Fibroblast of lung (primary cell): Measurements from ENCODE around the gene TMEM178A. TPM values are rescaled to one million over a fixed set of nuclear protein-coding genes. Genes with fewer than 3 reads are reported as not detected.

Source experiments
- DNase-seq, 2 donors: peaks; one replicate each; pipeline versions ENCODE4 v3.0.0 to v3.0.0-alpha.2; 2010; ENCODE audit warnings: low read depth in 2 of 2
- H2AFZ ChIP-seq: 2 replicates; pipeline ENCODE4 v1.5.1; 2012; ENCODE audit warnings: low read length, control low read depth, inconsistent platforms
- H3K27ac ChIP-seq: 2 replicates; pipeline ENCODE4 v1.5.1; 2011; ENCODE audit warnings: low read length, control low read depth; ENCODE audit not compliant: insufficient read depth
- H3K27me3 ChIP-seq: 2 replicates; pipeline ENCODE4 v1.5.1; 2011; ENCODE audit warnings: mild to moderate bottlenecking, low read length; ENCODE audit not compliant: control insufficient read depth, insufficient read depth
- H3K36me3 ChIP-seq: 2 replicates; pipeline ENCODE4 v1.5.1; 2011; ENCODE audit warnings: low read length; ENCODE audit not compliant: control insufficient read depth, insufficient read depth
- H3K4me1 ChIP-seq: 2 replicates; pipeline ENCODE4 v1.5.1; 2011; ENCODE audit warnings: low read length; ENCODE audit not compliant: control insufficient read depth, insufficient read depth; ENCODE audit errors: extremely low read depth
- H3K4me2 ChIP-seq: 2 replicates; pipeline ENCODE4 v1.5.1; 2011; ENCODE audit warnings: low read length, control low read depth; ENCODE audit not compliant: insufficient read depth; ENCODE audit errors: extremely low read depth
- H3K4me3 ChIP-seq, 4 experiments: fragments of 200-600 bp in 1 of 4; sonication (generic) in 1 of 4; replicated peaks in 1 of 4; 2 replicates each; pipeline ENCODE4 v1.5.1; 2011 to 2016; ENCODE audit warnings: low read length in 4 of 4, low read depth in 3 of 4, mild to moderate bottlenecking in 3 of 4, control low read depth in 2 of 4, inconsistent platforms in 1 of 4, mixed read lengths in 1 of 4; ENCODE audit not compliant: insufficient read depth in 1 of 4; ENCODE audit errors: control extremely low read depth in 1 of 4
- H3K79me2 ChIP-seq: 2 replicates; pipeline ENCODE4 v1.5.1; 2012; ENCODE audit warnings: mild to moderate bottlenecking, low read length, inconsistent platforms; ENCODE audit not compliant: control insufficient read depth, insufficient read depth
- H3K9ac ChIP-seq: 2 replicates; pipeline ENCODE4 v1.5.1; 2011; ENCODE audit warnings: mild to moderate bottlenecking, low read length, control low read depth; ENCODE audit not compliant: insufficient read depth
- H3K9me3 ChIP-seq: 2 replicates; pipeline ENCODE4 v1.5.1; 2012; ENCODE audit warnings: low read depth, low read length; ENCODE audit not compliant: control insufficient read depth, insufficient read depth
- H4K20me1 ChIP-seq: 2 replicates; pipeline ENCODE4 v1.5.1; 2011; ENCODE audit warnings: low read length; ENCODE audit not compliant: control insufficient read depth, insufficient read depth; ENCODE audit errors: extremely low read depth
- CTCF ChIP-seq, 2 donors: IDR thresholded peaks in 1 of 2; conservative IDR thresholded peaks in 1 of 2; 1 replicate in 1 of 2; 2 replicates in 1 of 2; pipeline ENCODE4 v1.5.1; 2011 to 2012; ENCODE audit warnings: low read length in 2 of 2, control low read depth in 1 of 2, inconsistent platforms in 1 of 2, low read depth in 1 of 2, mild to moderate bottlenecking in 1 of 2
- EZH2 ChIP-seq: IDR thresholded peaks from 2 replicates; pipeline ENCODE4 v1.5.1; 2012; ENCODE audit warnings: low read length, control low read depth, mild to moderate bottlenecking; ENCODE audit errors: missing control alignments
- polyA plus RNA-seq, 2 donors: library from polyadenylated mRNA; depleted of rRNA in 1 of 2; stranded (reverse) in 1 of 2; unstranded in 1 of 2; fragments of >200 nt; gene quantifications; 2 replicates each; pipeline ENCODE4 v1.2.1, GENCODE V29; 2011 to 2012; ENCODE audit warnings: missing spikeins in 1 of 2
- total RNA-seq: library from RNA; depleted of rRNA; stranded (reverse); fragments of >200 nt; gene quantifications from 2 replicates; pipeline ENCODE4 v1.2.1, GENCODE V29; 2014

TMEM178A gene
- total and polyA plus RNA-seq, 2 donors (not counting 1 experiment from before 2014, with no cell fraction given): 1.5 to 6.9 TPM

- no peak overlapping the region for H3K4me2 ChIP-seq
- H3K27ac ChIP-seq: no peak overlapping the region
- no peak overlapping the region for H2AFZ ChIP-seq
- no peaks in the 10 kb centered on the region for H4K20me1 ChIP-seq
- peaks cover 2% of the 10 kb centered on the region for H3K27me3 ChIP-seq
- TF ChIP-seq EZH2: no peak
- no peaks in the 10 kb centered on the region for H3K79me2 ChIP-seq
- H3K9ac ChIP-seq: no peak overlapping the region
- H3K4me1 ChIP-seq: no peaks in the 10 kb centered on the region
- no peak for DNase-seq
- H3K9me3 ChIP-seq: no peaks in the 10 kb centered on the region
- no peaks in the 10 kb centered on the region for H3K36me3 ChIP-seq
- H3K4me3 ChIP-seq: no peak overlapping the region
Observed at GRCh38 chr2:39683022-39683699, 17.4 kb downstream of the TMEM178A start.

- Histone ChIP-seq H3K4me3 (no peak overlapping the region), H3K36me3 (no peaks in the 10 kb centered on the region), H3K79me2 (no peaks in the 10 kb centered on the region), H3K9ac (no peak overlapping the region), H3K27me3 (no peaks in the 10 kb centered on the region), H3K4me1 (no peaks in the 10 kb centered on the region), H2AFZ (no peak overlapping the region), H4K20me1 (no peaks in the 10 kb centered on the region), H3K4me2 (no peak overlapping the region), H3K9me3 (no peaks in the 10 kb centered on the region), H3K27ac (no peak overlapping the region)
- TF ChIP-seq EZH2 (no peak), CTCF (conservative IDR thresholded peaks at IDR 0.05 in 1 of 2, IDR thresholded peaks at IDR 0.05 in 1 of 2; ENCODE audit: low read depth in 1 of 2, low read length in 2 of 2) (no peak)
- no peak for DNase-seq
Observed at GRCh38 chr2:39684464-39684863, 18.7 kb downstream of the TMEM178A start.

- Histone ChIP-seq H3K9me3 (no peaks in the 10 kb centered on the region), H3K27me3 (no peaks in the 10 kb centered on the region), H4K20me1 (no peaks in the 10 kb centered on the region), H3K36me3 (no peaks in the 10 kb centered on the region), H3K79me2 (no peaks in the 10 kb centered on the region), H3K4me2 (no peak overlapping the region), H2AFZ (no peak overlapping the region), H3K4me1 (no peaks in the 10 kb centered on the region), H3K27ac (no peak overlapping the region), H3K9ac (no peak overlapping the region), H3K4me3 (no peak overlapping the region)
- no peak for DNase-seq
- TF ChIP-seq CTCF (conservative IDR thresholded peaks at IDR 0.05 in 1 of 2, IDR thresholded peaks at IDR 0.05 in 1 of 2; ENCODE audit: low read depth in 1 of 2, low read length in 2 of 2) (no peak), EZH2 (no peak)
Observed at GRCh38 chr2:39685126-39685525, 19.4 kb downstream of the TMEM178A start.
